ENCODE data around the gene TNFAIP8L2.

GRCh38 chr1:151167116-151167515 is 10.7 kb downstream of the TNFAIP8L2 start:
- TF ChIP-seq, protein P1, sequence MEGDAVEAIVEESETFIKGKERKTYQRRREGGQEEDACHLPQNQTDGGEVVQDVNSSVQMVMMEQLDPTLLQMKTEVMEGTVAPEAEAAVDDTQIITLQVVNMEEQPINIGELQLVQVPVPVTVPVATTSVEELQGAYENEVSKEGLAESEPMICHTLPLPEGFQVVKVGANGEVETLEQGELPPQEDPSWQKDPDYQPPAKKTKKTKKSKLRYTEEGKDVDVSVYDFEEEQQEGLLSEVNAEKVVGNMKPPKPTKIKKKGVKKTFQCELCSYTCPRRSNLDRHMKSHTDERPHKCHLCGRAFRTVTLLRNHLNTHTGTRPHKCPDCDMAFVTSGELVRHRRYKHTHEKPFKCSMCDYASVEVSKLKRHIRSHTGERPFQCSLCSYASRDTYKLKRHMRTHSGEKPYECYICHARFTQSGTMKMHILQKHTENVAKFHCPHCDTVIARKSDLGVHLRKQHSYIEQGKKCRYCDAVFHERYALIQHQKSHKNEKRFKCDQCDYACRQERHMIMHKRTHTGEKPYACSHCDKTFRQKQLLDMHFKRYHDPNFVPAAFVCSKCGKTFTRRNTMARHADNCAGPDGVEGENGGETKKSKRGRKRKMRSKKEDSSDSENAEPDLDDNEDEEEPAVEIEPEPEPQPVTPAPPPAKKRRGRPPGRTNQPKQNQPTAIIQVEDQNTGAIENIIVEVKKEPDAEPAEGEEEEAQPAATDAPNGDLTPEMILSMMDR (IDR thresholded peaks at IDR 0.05; ENCODE audit: poor library complexity, severe bottlenecking) = no peak
- TF ChIP-seq TAF1 (IDR thresholded peaks at IDR 0.05; ENCODE audit: low read depth) (no peak), POLR2AphosphoS5 (IDR thresholded peaks at IDR 0.05) (no peak), EZH2 (IDR thresholded peaks at IDR 0.05; ENCODE audit: borderline replicate concordance, insufficient read depth, low read length, poor library complexity, severe bottlenecking) (no peak), RAD21 (conservative IDR thresholded peaks at IDR 0.05) (no peak), SMC3 (conservative IDR thresholded peaks at IDR 0.05; ENCODE audit: poor library complexity) (no peak)
- TF ChIP-seq, protein P2, sequence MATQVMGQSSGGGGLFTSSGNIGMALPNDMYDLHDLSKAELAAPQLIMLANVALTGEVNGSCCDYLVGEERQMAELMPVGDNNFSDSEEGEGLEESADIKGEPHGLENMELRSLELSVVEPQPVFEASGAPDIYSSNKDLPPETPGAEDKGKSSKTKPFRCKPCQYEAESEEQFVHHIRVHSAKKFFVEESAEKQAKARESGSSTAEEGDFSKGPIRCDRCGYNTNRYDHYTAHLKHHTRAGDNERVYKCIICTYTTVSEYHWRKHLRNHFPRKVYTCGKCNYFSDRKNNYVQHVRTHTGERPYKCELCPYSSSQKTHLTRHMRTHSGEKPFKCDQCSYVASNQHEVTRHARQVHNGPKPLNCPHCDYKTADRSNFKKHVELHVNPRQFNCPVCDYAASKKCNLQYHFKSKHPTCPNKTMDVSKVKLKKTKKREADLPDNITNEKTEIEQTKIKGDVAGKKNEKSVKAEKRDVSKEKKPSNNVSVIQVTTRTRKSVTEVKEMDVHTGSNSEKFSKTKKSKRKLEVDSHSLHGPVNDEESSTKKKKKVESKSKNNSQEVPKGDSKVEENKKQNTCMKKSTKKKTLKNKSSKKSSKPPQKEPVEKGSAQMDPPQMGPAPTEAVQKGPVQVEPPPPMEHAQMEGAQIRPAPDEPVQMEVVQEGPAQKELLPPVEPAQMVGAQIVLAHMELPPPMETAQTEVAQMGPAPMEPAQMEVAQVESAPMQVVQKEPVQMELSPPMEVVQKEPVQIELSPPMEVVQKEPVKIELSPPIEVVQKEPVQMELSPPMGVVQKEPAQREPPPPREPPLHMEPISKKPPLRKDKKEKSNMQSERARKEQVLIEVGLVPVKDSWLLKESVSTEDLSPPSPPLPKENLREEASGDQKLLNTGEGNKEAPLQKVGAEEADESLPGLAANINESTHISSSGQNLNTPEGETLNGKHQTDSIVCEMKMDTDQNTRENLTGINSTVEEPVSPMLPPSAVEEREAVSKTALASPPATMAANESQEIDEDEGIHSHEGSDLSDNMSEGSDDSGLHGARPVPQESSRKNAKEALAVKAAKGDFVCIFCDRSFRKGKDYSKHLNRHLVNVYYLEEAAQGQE (IDR thresholded peaks at IDR 0.05; ENCODE audit: borderline replicate concordance) = no peak

Measured in neural cell (in vitro differentiated cells).